ENCODE results near the gene APP.
"Not testable (repeated sequence)": the region's sequence is repeated elsewhere in the genome, so short reads cannot be mapped to it uniquely, and the experiment has no call there.

DNA sequence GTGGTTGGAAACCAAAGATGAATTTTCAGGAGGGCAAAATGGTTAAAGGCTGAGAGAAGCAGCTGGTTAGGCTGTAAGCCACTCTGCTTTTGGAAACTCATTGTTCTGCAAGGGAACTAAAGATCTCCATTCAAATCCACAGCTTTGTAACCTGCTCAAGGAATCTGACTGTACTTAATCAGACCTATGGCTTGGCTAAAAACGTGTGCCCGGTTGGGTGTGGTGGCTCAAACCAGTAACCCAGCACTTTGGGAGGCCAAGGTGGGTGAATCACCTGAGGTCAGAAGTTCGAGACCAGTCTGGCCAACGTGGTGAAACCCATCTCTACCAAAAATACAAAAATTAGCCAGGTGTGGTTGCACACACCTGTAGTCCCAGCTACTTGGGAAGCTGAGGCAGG lies 158.1 kb downstream of the APP start:
- not testable (repeated sequence) for TF ChIP-seq CTCF (IDR thresholded peaks at IDR 0.05); ZFX (IDR thresholded peaks at IDR 0.05; ENCODE audit: borderline replicate concordance)

All from 22Rv1 (cell line).